Fibroblast of lung (primary cell): ENCODE results near the gene LRRC17.

Experiments
- EZH2 ChIP-seq: IDR thresholded peaks from 2 replicates; pipeline ENCODE4 v1.5.1; 2012; ENCODE audit warnings: low read length, control low read depth, mild to moderate bottlenecking; ENCODE audit errors: missing control alignments
- TF ChIP-seq, protein P1 (sequence below), 2 donors: IDR thresholded peaks in 1 of 2; conservative IDR thresholded peaks in 1 of 2; 1 replicate in 1 of 2; 2 replicates in 1 of 2; pipeline ENCODE4 v1.5.1; 2011 to 2012; ENCODE audit warnings: low read length in 2 of 2, control low read depth in 1 of 2, inconsistent platforms in 1 of 2, low read depth in 1 of 2, mild to moderate bottlenecking in 1 of 2

DNA sequence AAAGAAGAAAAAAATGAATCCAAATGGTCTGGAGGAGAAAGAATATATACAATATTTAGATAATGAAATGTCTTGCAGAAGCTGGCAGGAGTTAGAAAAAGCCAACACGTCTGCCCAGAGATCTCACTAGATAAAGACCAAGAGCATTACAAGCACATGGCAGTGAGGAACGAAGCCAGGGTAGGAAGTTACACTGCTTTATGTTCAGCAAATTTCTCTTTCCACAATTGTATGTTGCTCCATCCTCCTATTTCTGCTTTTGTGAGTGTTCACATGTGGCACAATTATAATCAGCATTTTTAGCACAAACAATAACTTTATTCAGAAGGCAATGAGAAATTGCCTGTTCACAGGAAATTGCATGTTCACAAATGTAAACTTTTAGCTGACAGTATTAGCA, 53.7 kb downstream of the LRRC17 start:
- TF ChIP-seq, protein P1, sequence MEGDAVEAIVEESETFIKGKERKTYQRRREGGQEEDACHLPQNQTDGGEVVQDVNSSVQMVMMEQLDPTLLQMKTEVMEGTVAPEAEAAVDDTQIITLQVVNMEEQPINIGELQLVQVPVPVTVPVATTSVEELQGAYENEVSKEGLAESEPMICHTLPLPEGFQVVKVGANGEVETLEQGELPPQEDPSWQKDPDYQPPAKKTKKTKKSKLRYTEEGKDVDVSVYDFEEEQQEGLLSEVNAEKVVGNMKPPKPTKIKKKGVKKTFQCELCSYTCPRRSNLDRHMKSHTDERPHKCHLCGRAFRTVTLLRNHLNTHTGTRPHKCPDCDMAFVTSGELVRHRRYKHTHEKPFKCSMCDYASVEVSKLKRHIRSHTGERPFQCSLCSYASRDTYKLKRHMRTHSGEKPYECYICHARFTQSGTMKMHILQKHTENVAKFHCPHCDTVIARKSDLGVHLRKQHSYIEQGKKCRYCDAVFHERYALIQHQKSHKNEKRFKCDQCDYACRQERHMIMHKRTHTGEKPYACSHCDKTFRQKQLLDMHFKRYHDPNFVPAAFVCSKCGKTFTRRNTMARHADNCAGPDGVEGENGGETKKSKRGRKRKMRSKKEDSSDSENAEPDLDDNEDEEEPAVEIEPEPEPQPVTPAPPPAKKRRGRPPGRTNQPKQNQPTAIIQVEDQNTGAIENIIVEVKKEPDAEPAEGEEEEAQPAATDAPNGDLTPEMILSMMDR (conservative IDR thresholded peaks at IDR 0.05 in 1 of 2, IDR thresholded peaks at IDR 0.05 in 1 of 2; ENCODE audit: low read depth in 1 of 2, low read length in 2 of 2) = no peak
- TF ChIP-seq EZH2 = no peak
